ENCODE measurements around the gene RBM6. TPM values are rescaled to one million over a fixed set of nuclear protein-coding genes. Genes with fewer than 3 reads are reported as not detected.
"Not testable (repeated sequence)": the region's sequence is repeated elsewhere in the genome, so short reads cannot be mapped to it uniquely, and the experiment has no call there.

RBM6 gene
- 194 TPM for polyA plus RNA-seq (ENCODE audit: insufficient read length)
- long read RNA-seq, donor 1, partial matches to known transcripts, result 55 of 58 reads
- long read RNA-seq, donor 1, other reads (novel, unspliced or antisense), result 0 of 58 reads
- long read RNA-seq, donor 2, partial matches to known transcripts, result 154 of 158 reads
- long read RNA-seq, donor 2, other reads (novel, unspliced or antisense), result 0 of 158 reads
- long read RNA-seq, donor 3, partial matches to known transcripts, result 65 of 72 reads
- long read RNA-seq, donor 3, other reads (novel, unspliced or antisense), result 0 of 72 reads
- long read RNA-seq, donor 4, partial matches to known transcripts, result 11 of 11 reads
- long read RNA-seq, donor 4, other reads (novel, unspliced or antisense), result 0 of 11 reads
- long read RNA-seq, donor 5, partial matches to known transcripts, result 120 of 126 reads
- long read RNA-seq, donor 5, other reads (novel, unspliced or antisense), result 0 of 126 reads
- long read RNA-seq, donor 6, partial matches to known transcripts, result 19 of 22 reads
- long read RNA-seq, donor 6, other reads (novel, unspliced or antisense), result 0 of 22 reads
- long read RNA-seq, donor 7, partial matches to known transcripts, result 142 of 148 reads
- long read RNA-seq, donor 7, other reads (novel, unspliced or antisense), result 0 of 148 reads
- long read RNA-seq, donor 8, partial matches to known transcripts, result 68 of 71 reads
- long read RNA-seq, donor 8, other reads (novel, unspliced or antisense), result 0 of 71 reads

GRCh38 chr3:49939858-49940666 is at the start of gene RBM6:
Gene RBM6, plus strand, starts transcription at chr3:49940150. Its CDS starts 22,492 bp downstream, at chr3:49962642.
- peak; percentile 95 for DNase-seq

GRCh38 chr3:49895791-49896190 is 44.2 kb upstream of the RBM6 start:
- DNase-seq, result no peak

- no peak for DNase-seq
Measured at GRCh38 chr3:49896345-49896744, 43.6 kb upstream of the RBM6 start.

- DNase-seq, result no peak
Measured at GRCh38 chr3:49898991-49899390, 41.0 kb upstream of the RBM6 start.

GRCh38 chr3:49899815-49900214 is 40.1 kb upstream of the RBM6 start:
- no peak for DNase-seq

GRCh38 chr3:49900491-49901153 is 39.3 kb upstream of the RBM6 start:
- DNase-seq, result no peak

- no peak for DNase-seq
Measured at GRCh38 chr3:49901366-49902339, 38.3 kb upstream of the RBM6 start.

- DNase-seq, result no peak
Measured at GRCh38 chr3:49902511-49903345, 37.2 kb upstream of the RBM6 start.

GRCh38 chr3:49903451-49904424 is 36.2 kb upstream of the RBM6 start, which contains the start of gene MST1R:
Gene MST1R, minus strand, starts transcription at chr3:49903873. Its CDS starts 264 bp downstream, at chr3:49903609.
- peak; percentile 76 for DNase-seq

GRCh38 chr3:49904448-49904847 is 35.5 kb upstream of the RBM6 start:
- DNase-seq, result not testable (repeated sequence)

- no peak for DNase-seq
Measured at GRCh38 chr3:49906073-49906743, 33.7 kb upstream of the RBM6 start.

GRCh38 chr3:49908373-49909199 is 31.4 kb upstream of the RBM6 start:
- no peak for DNase-seq

GRCh38 chr3:49910409-49911123 is 29.4 kb upstream of the RBM6 start:
- no peak for DNase-seq

- no peak for DNase-seq
Measured at GRCh38 chr3:49911124-49911420, 28.9 kb upstream of the RBM6 start.

GRCh38 chr3:49911611-49912010 is 28.3 kb upstream of the RBM6 start:
- no peak for DNase-seq

- DNase-seq, result no peak
Measured at GRCh38 chr3:49912881-49913281, 27.1 kb upstream of the RBM6 start.
